GM20000 (cell line): ENCODE results near the gene CYTH1.

Source experiments
- DNase-seq: peaks from one replicate; pipeline ENCODE4 v3.0.0; 2012; ENCODE audit warnings: low spot score
- CTCF ChIP-seq: IDR thresholded peaks from 2 replicates; pipeline ENCODE4 v1.5.1; 2012; ENCODE audit warnings: mild to moderate bottlenecking, control low read depth; ENCODE audit errors: extremely low read depth, missing control alignments

CYTH1 gene

GRCh38 chr17:78637146-78637545, 144.9 kb downstream of the CYTH1 start:
- no peak for TF ChIP-seq CTCF
- no peak for DNase-seq

- no peak for DNase-seq
- TF ChIP-seq CTCF, result no peak
Observed at GRCh38 chr17:78634154-78634553, 147.9 kb downstream of the CYTH1 start.

- no peak for TF ChIP-seq CTCF
- no peak for DNase-seq
Observed at GRCh38 chr17:78629436-78629995, 152.6 kb downstream of the CYTH1 start.

- no peak for DNase-seq
- no peak for TF ChIP-seq CTCF
Observed at GRCh38 chr17:78628547-78629435, 153.3 kb downstream of the CYTH1 start.

- no peak for TF ChIP-seq CTCF
- no peak for DNase-seq
Observed at GRCh38 chr17:78624324-78625151, 157.5 kb downstream of the CYTH1 start.
